WTC11 (cell line): ENCODE results near the gene TST.

ENCODE experiments used
- ATF6 ChIP-seq: sonication (generic); formaldehyde crosslinking; IDR thresholded peaks from 2 replicates; pipeline ENCODE4 v1.8.1; 2023; ENCODE audit warnings: mild to moderate bottlenecking, missing genetic modification reagents
- CTCF ChIP-seq: fragments of 200-600 bp; IDR thresholded peaks from 2 replicates; pipeline ENCODE4 v1.8.0; 2022; ENCODE audit warnings: antibody characterized with exemption
- E2F5 ChIP-seq: sonication (generic); formaldehyde crosslinking; IDR thresholded peaks from 2 replicates; pipeline ENCODE4 v1.8.1; 2022; ENCODE audit warnings: mild to moderate bottlenecking, moderate library complexity, missing genetic modification reagents
- FOXP1 ChIP-seq: sonication (generic); formaldehyde crosslinking; IDR thresholded peaks from 2 replicates; pipeline ENCODE4 v1.8.0; 2022; ENCODE audit warnings: missing genetic modification reagents, mild to moderate bottlenecking, moderate library complexity, borderline replicate concordance
- HMGXB4 ChIP-seq: sonication (generic); formaldehyde crosslinking; IDR thresholded peaks from 2 replicates; pipeline ENCODE4 v1.8.1; 2023; ENCODE audit warnings: mild to moderate bottlenecking, moderate library complexity, missing genetic modification reagents
- KAT7 ChIP-seq: sonication (generic); formaldehyde crosslinking; IDR thresholded peaks from 2 replicates; pipeline ENCODE4 v1.8.1; 2023; ENCODE audit warnings: missing genetic modification reagents, mild to moderate bottlenecking, borderline replicate concordance
- STAT6 ChIP-seq: sonication (generic); formaldehyde crosslinking; conservative IDR thresholded peaks from 2 replicates; pipeline ENCODE4 v1.8.1; 2023; ENCODE audit warnings: mild to moderate bottlenecking, low read depth, missing genetic modification reagents, moderate library complexity
- ZNF232 ChIP-seq: sonication (generic); formaldehyde crosslinking; IDR thresholded peaks from 2 replicates; pipeline ENCODE4 v1.8.0; 2022; ENCODE audit warnings: mild to moderate bottlenecking, missing genetic modification reagents

GRCh38 chr22:37057796-37058510, 38.7 kb upstream of the TST start:
- TF ChIP-seq HMGXB4 (CRISPR knock-in tag) (no peak), ZNF232 (no peak), CTCF (no peak), FOXP1 (no peak), E2F5 (CRISPR knock-in tag) (no peak), STAT6 (CRISPR knock-in tag) (no peak), ATF6 (CRISPR knock-in tag) (no peak), KAT7 (no peak)
